GM18907 (cell line): Measurements from ENCODE around the gene EEF1AKMT2.
"Not testable (repeated sequence)": the region's sequence is repeated elsewhere in the genome, so short reads cannot be mapped to it uniquely, and the experiment has no call there.

Experiments used
- ATAC-seq: cut with Tn5 transposase; IDR thresholded peaks from one replicate; pipeline ENCODE4 v1.9.1; 2021; ENCODE audit warnings: mild to moderate bottlenecking, moderate library complexity; ENCODE audit not compliant: unreplicated experiment

Gene EEF1AKMT2

DNA sequence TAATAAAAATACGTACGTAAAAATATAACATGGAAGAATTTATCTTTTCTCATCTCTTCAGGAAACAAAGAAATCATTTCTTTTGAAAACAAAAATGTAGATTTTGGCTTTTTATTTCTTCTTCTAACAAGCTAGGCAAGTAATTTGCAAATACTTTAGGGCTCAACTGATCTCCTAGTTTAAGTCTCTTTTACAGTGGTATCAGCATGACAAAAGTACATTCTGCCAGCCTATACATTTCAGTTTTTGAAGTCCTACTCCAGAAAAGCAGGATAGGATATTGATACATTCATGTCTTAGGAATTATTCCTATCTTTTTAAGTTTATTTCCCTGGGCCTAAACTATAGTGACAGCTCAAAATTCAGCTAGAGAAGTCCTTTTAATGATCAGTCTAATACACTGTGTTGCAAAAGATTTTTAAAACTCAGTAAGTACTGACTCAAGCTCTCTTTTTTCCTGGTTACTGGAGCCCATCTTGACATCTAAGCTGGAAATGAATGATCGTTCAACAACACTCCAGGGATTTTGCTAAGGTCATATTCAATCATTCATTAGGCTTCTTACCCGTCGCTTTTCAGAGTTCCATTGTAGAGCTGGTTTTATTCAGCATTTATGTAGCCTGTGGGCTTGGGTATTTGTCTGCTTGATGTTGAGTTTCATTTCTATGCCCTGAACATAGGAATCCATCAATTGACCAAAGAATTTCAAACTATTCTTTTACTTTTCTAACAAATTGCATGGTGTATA, 35.4 kb downstream of the EEF1AKMT2 start:
- no peak for ATAC-seq

DNA sequence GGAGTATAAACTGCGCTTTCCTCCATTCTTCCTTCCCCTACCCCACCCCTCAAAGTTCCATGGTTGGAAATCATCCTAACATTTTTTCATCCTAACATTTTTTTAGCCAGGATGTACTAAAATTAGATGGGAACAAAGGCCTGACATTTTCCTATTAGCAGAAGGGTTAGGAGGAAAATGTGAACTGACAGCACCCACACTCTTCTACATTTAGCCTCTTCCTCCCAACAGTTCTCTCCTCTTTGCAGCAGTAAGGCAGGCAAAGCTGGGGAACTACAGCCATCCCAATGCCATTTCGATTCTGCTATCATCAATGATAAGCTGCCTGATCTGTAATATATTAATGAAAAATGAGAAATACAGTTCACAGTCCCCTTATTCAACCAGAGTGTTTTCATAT, 36.1 kb downstream of the EEF1AKMT2 start:
- ATAC-seq, result no peak

GRCh38 chr10:124754227-124754626, 37.5 kb downstream of the EEF1AKMT2 start:
- no peak for ATAC-seq

- ATAC-seq, result no peak
These were observed 42.6 kb downstream of the EEF1AKMT2 start for GRCh38 chr10:124748953-124749645.

DNA sequence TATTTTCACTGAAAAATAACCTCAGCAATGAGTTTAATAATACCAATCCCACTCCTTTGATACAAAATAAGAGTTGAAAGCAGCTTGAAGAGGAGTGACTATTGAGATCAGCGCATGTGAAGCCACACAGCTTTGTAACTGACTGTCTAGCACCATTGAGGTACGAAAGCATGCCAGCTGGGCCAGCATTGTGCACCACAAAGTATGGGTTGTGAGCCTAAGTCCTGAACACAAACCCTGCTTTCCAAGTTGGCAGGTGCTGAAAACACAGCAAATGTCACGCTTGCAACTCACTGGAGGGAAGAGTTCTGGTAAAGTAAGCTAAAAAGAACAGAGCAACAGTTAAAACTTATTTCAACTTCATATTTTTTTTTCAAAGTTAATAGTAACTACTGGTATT, 43.5 kb downstream of the EEF1AKMT2 start:
- ATAC-seq, result no peak

- no peak for ATAC-seq
These were observed 43.9 kb downstream of the EEF1AKMT2 start for GRCh38 chr10:124747745-124748144.

DNA sequence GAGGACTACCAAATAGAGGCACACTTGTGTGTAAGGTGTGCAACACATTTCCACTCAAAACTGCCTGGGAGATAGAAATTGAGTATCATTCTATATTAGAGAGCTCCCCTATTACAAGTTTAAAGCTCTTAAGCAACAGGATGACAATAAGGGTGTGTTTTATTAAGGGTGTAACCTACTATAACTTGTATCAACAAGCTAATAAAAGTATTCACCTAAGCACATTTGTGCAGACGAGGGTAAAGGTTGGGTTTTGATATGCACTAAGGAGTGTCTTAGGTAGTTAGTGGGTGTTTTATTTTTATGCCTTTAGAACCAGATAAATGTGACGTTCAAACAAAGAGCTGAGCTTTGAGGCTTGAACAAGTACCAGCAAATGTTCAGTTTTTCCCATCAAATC, 44.7 kb downstream of the EEF1AKMT2 start:
- ATAC-seq, result no peak

- not testable (repeated sequence) for ATAC-seq
These were observed 45.2 kb downstream of the EEF1AKMT2 start for GRCh38 chr10:124746447-124746846.

DNA sequence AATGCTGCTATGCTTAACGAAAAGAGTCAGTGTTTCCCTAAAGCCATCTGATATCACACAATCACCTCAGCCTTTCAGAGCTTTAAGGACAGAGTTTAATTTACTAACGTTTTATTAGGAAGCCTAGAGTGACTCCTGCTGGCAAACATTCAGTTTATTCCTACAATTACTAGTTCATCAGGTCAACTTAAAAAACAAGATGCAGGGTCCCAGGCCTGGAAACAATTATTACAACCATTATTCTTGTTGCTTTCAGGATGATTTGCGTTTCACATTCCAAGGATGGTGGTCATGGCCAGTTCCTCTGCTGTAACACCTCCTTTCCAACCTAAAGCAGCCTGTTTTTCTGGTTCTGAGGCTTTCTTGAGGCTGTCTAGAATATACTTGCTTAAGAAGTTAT, 46.0 kb downstream of the EEF1AKMT2 start:
- ATAC-seq, result no peak

DNA sequence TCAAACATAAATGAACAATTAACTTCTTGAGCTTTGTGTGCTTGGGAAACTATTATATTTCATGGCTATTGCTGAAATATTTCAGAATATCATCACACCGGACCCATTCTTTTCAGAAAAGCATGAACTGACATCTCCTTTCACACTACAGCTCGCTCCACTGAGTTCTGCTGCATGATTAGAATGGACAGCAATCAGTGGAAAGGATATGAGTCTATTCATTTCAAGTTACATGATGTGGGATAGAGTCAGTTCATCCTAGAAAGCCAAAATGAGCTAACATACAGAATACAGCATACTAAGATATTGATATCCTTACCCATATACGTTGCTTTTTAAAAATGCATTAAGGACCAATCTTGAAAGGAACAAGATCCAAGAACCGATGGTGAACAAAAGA, 46.4 kb downstream of the EEF1AKMT2 start:
- ATAC-seq, result no peak

GRCh38 chr10:124744102-124745050, 47.3 kb downstream of the EEF1AKMT2 start, which contains the start of gene FAM53B:
FAM53B (minus strand) TSS chr10:124744378; CDS start chr10:124706713, 37,665 bp downstream.
- peak; percentile 63 for ATAC-seq

DNA sequence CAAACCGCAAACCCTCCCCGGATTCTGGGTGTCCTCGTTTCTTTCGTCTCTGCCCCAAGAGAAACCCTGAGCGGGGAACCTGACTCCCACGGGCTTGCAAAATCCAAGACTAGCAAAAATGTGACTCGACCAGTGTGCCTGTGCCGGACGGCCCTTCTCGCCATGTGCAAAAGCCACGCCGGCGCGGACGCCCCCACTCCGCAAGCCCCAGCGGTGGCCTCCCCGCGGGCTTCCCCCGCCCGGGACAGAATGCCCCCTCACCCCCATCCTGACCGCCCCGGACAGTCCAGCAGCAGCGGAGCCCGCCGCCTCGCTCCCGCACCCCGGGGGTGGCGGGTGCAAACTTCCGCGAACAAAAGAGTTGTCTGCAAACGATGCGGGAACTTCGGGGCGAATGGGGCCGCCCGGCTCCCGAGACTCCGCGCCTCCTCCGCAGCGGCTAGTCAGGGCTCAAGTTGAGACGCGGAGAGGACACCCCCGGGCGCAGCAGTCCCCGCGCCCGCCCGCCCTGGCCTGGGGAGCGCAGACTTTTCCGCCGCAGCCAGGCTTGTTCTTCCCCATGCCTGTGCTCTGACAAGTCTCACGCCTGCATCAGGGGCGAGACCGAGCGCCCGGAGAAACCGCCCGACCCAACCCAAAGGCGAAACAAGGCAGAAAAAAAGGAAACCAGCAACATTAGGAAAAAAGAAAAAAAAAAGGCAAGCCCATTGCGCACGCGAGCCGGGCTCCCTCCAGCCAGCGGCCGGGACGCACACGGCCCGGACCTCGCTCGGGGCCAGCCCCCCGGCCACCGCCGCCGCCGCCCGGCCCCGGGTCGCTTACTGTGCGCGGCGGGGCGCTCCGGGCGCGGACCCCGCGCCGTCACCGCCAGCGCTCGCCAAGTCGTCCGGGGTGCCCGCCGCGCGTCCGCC, 48.2 kb downstream of the EEF1AKMT2 start:
- ATAC-seq, result peak; percentile 32

- no peak for ATAC-seq
These were observed 49.1 kb downstream of the EEF1AKMT2 start for GRCh38 chr10:124742413-124743190.

- ATAC-seq, result no peak
These were observed 49.7 kb downstream of the EEF1AKMT2 start for GRCh38 chr10:124741922-124742412.

DNA sequence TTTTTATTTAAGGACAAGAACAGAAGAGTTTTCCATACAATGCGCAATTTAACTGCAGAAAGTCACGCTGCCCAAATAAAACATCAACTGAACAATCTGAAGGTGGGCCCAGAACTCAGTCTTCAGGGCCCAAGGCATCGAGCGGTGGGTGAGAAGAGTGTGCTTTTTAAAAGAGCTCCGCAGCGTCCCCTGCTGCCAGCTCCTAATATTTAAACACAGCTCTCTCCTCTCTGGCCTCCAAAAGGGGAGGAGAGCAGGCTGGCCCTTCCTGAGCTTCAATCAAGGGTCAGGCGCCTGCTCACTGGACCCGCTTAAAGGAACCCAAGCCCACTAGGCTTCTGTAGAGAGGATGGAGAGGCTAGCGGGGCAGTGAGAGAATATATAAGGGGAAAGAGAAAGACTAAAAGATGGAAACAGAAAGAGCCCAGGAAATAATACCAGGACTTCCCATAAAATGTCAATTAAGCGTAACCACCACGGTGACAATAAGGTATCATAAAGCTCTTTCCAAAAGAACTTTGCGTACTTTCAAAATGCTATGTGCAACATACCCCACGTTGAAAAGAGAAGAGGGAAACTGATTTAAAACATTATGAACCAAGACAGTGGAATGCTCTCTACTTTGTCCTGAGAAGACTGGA, 50.3 kb downstream of the EEF1AKMT2 start:
- ATAC-seq, result peak; percentile 51

DNA sequence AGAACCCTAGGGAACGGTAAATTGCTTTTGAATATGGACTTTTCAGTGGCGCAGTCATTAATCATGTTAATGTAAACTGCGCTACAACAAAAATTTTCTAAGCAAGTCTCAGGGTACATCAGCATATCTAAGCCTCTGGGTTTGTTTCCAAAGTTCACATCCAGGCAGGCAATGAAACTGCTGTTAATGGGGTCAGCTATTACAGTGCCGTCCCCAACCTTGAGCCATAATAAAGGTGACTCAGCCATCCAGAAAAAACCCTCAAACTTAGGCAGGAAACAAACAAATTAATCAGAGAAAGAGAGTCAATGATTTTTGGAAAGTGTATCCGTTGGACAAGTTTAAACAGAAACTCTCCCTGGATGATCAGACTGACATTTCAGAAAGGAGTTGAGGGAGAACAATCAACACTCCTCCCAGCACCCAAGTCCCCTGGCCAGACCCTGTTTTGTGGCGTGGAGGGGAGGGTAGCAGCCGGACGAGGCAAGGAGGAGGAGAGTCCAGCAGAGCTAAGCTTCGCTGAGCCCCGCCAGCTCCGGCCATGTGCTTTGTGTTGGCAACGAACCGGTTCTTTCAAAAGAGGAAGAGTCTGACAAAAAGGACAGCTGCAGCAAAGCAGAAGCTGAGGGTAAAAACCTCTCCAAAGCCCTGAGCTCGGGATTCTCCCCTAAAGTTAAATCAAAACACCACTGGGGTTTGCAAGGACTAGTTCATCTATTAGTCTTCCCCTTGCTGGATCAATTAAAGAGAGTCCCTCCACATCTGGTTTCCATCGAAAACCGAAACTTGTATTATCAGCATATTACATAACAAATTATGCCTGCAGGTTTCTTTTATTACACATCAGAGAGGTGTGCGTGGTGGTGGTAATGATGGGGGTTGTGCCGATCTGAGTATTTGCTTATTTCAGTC, 51.1 kb downstream of the EEF1AKMT2 start:
- peak; percentile 14 for ATAC-seq

- ATAC-seq, result no peak
These were observed 51.7 kb downstream of the EEF1AKMT2 start for GRCh38 chr10:124739986-124740368.
